Chondrocyte (in vitro differentiated cells): ENCODE data around the gene RAD23B. TPM values are rescaled to one million over a fixed set of nuclear protein-coding genes. Genes with fewer than 3 reads are reported as not detected.

ENCODE experiments used
- DNase-seq: peaks from one replicate; pipeline ENCODE4 v3.0.0; 2021; ENCODE audit warnings: mixed read lengths, low spot score
- H3K27ac Mint-ChIP-seq: one replicate; pipeline ENCODE4 v1.8.0; 2021; ENCODE audit warnings: mild to moderate bottlenecking, moderate library complexity, mixed read lengths; ENCODE audit not compliant: unreplicated experiment
- H3K27me3 Mint-ChIP-seq: 2 replicates; pipeline ENCODE4 v1.8.0; 2021; ENCODE audit warnings: low read depth, mixed read lengths
- H3K36me3 Mint-ChIP-seq: 2 replicates; pipeline ENCODE4 v1.8.0; 2021; ENCODE audit warnings: low read depth, mixed read lengths
- H3K4me1 Mint-ChIP-seq: 2 replicates; pipeline ENCODE4 v1.8.0; 2021; ENCODE audit warnings: low read depth, mild to moderate bottlenecking, mixed read lengths
- H3K4me3 Mint-ChIP-seq: one replicate; pipeline ENCODE4 v1.8.0; 2021; ENCODE audit warnings: mild to moderate bottlenecking, moderate library complexity, mixed read lengths; ENCODE audit not compliant: unreplicated experiment
- H3K9me3 Mint-ChIP-seq: 2 replicates; pipeline ENCODE4 v1.8.0; 2021; ENCODE audit warnings: low read depth, mixed read lengths
- total RNA-seq: library from RNA; stranded (reverse); gene quantifications from 3 replicates; pipeline ENCODE4 v1.2.1, GENCODE V29; 2021
- TF ChIP-seq, protein P1 (sequence below): fragments of 200-600 bp; sonication (generic); IDR thresholded peaks from 2 replicates; pipeline ENCODE4 v1.5.0; 2021; ENCODE audit warnings: antibody characterized with exemption, mild to moderate bottlenecking, moderate library complexity

RAD23B gene
- total RNA-seq, 1 donor from 2014 or later = 127 TPM

DNA sequence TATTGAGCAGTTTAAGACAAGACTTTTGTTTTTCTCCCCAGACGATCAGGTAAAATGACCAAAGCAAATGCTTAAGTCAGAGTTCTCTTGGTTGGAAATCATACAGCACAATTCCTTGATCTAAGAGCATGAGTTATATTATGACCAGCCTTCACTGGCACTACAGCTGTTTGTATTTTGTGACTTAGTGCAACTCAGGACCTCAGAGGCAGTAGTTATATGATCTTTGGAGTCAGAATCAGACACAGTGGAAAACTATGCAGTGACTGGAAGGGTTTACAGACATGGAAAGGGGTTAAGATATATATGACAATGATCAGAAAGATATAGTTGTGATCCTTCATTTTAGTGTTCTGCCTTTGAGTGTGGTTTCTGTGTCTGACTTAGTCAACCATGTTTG is 24.3 kb downstream of the RAD23B start:
- no peaks in the 10 kb centered on the region for H3K27me3 Mint-ChIP-seq
- peaks cover 29% of the 10 kb centered on the region for H3K36me3 Mint-ChIP-seq
- DNase-seq = no peak
- no peak overlapping the region for H3K4me3 Mint-ChIP-seq
- H3K27ac Mint-ChIP-seq = peak overlapping the region; percentile 28
- TF ChIP-seq, protein P1, sequence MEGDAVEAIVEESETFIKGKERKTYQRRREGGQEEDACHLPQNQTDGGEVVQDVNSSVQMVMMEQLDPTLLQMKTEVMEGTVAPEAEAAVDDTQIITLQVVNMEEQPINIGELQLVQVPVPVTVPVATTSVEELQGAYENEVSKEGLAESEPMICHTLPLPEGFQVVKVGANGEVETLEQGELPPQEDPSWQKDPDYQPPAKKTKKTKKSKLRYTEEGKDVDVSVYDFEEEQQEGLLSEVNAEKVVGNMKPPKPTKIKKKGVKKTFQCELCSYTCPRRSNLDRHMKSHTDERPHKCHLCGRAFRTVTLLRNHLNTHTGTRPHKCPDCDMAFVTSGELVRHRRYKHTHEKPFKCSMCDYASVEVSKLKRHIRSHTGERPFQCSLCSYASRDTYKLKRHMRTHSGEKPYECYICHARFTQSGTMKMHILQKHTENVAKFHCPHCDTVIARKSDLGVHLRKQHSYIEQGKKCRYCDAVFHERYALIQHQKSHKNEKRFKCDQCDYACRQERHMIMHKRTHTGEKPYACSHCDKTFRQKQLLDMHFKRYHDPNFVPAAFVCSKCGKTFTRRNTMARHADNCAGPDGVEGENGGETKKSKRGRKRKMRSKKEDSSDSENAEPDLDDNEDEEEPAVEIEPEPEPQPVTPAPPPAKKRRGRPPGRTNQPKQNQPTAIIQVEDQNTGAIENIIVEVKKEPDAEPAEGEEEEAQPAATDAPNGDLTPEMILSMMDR = no peak
- H3K9me3 Mint-ChIP-seq = no peaks in the 10 kb centered on the region
- H3K4me1 Mint-ChIP-seq = peaks cover 27% of the 10 kb centered on the region

DNA sequence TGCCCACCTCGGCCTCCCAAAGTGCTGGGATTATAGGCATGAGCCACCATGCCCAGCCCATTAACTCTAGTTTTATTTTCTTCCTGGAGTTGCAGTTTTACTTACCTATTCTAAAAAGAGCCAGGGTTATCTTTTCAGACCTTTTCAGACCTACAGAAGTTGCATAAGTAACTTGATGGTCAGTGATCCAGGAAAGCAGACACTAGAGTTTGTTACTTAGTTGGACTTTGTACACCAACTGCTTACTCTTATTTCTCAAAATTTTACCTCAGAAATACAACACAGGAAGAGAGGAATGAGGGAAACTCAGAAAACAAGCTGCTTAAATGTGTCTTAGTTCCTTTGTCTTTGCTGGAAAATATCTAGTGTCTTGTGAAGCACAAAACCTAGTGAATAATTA is 25.4 kb downstream of the RAD23B start:
- TF ChIP-seq, protein P1 = no peak
- Mint-ChIP-seq H3K4me3 (no peak overlapping the region), H3K27ac (no peak overlapping the region), H3K36me3 (peaks cover 29% of the 10 kb centered on the region), H3K27me3 (no peaks in the 10 kb centered on the region), H3K4me1 (peaks cover 32% of the 10 kb centered on the region), H3K9me3 (no peaks in the 10 kb centered on the region)
- DNase-seq = no peak

DNA sequence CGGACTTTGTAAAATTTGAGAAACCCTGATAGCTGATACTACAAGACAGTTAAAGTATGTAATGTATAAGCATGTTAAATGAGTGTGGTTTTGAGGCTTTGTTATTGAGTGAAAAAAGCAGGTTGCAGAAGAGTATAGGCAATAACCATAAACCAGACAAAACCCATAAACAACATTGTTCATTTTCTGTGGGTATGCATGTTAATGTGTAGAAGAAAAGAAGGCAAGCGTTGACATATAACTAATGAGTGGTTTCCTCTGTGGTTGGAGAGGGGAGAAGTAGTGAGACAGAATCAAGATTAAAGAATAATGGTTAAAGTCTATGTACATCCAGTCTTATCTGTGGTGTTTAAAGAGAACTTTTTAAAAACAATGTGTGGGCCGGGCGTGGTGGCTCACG is 26.2 kb downstream of the RAD23B start:
- Mint-ChIP-seq H3K36me3 (peaks cover 35% of the 10 kb centered on the region), H3K27ac (no peak overlapping the region), H3K9me3 (no peaks in the 10 kb centered on the region), H3K4me1 (peaks cover 27% of the 10 kb centered on the region), H3K27me3 (no peaks in the 10 kb centered on the region), H3K4me3 (no peak overlapping the region)
- TF ChIP-seq, protein P1 = no peak
- DNase-seq = no peak

DNA sequence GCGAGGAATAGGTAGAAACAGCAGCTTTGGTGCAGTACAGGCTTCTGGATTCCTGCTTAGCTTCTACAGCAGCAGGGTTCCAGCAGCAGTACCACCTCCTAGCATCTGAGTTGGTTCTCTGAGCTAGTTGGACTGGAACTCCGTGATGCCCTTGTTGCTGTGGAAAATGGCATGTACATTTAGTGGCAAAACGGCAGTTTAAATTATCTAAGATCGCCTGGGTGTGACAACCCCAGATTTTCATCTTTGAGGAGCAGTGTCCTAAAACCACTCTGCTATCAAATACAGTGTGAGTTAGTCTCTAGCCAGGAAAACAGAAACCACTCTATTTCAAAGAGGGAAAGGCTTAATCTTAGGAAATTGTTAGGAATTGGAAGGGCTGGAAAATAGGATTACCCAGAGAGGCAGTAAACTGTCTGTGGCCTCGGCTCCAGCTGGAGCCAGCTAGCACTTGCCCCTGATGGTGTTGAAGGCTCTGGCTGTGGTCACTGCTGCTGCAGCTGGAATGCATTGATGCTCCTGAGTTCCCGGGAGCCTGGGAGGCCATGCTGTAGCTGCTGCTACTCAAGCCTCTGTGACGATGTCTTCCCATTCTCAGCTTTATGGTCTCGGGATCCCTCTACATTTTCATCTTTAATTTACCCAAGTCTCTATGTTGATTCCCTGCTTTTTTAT is 29.4 kb downstream of the RAD23B start:
- no peaks in the 10 kb centered on the region for H3K9me3 Mint-ChIP-seq
- peaks cover 39% of the 10 kb centered on the region for H3K36me3 Mint-ChIP-seq
- H3K27me3 Mint-ChIP-seq = no peaks in the 10 kb centered on the region
- no peak for DNase-seq
- H3K4me3 Mint-ChIP-seq = no peak overlapping the region
- TF ChIP-seq, protein P1 = no peak
- H3K27ac Mint-ChIP-seq = peak overlapping the region; percentile 69
- peaks cover 34% of the 10 kb centered on the region for H3K4me1 Mint-ChIP-seq

DNA sequence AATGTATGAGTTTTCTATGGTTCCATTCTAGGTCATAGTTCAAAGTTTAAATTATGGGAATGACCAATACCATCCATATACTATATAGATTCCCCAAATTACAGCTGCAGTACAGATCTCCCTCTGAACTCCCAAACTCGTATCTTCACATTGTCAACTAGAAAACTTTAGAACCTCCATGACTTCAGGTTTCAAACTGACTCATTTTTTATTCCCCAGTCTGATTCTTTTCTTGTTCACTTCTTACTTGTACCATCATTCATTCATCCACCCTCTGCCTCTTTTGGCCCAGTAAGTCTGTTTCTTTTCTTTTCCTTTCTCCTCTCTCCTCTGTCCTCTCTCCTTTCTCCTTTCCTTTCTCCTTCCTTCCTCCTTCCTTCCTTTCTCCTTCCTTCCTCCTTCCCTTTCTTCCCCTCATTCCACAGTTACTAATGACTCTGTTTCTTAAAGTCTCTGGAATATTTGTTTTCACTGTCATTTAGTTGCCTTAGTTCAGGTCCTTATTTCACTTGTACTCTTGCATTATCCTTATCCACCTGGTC is 30.5 kb downstream of the RAD23B start:
- TF ChIP-seq, protein P1 = no peak
- DNase-seq = no peak
- Mint-ChIP-seq H3K36me3 (peaks cover 39% of the 10 kb centered on the region), H3K4me3 (no peak overlapping the region), H3K9me3 (no peaks in the 10 kb centered on the region), H3K4me1 (peaks cover 35% of the 10 kb centered on the region), H3K27ac (peak overlapping the region; percentile 74), H3K27me3 (no peaks in the 10 kb centered on the region)
